ENCODE data around the gene SLC38A7. TPM values are rescaled to one million over a fixed set of nuclear protein-coding genes. Genes with fewer than 3 reads are reported as not detected.
A peak's percentile ranks its signal among the peaks of the same experiment; 100 is the strongest.
"Not testable (repeated sequence)": the region's sequence is repeated elsewhere in the genome, so short reads cannot be mapped to it uniquely, and the experiment has no call there.

SLC38A7 gene
- total RNA-seq, 2 donors from 2014 or later, result 6.3 to 7.3 TPM

- no peak for ATAC-seq
- H3K27me3 ChIP-seq, result no peaks in the 10 kb centered on the region
- H3K4me1 ChIP-seq, result no peaks in the 10 kb centered on the region
- no peak for TF ChIP-seq CTCF (IDR thresholded peaks at IDR 0.05)
- TF ChIP-seq POLR2A (IDR thresholded peaks at IDR 0.05), result no peak
- WGBS, 2 donors, result 64 to 67% methylated on average over 3 to 4 of the region's 4 CpGs
- H3K36me3 ChIP-seq (replicated peaks in 1 of 2; ENCODE audit: insufficient read depth in 1 of 2, low read depth in 2 of 2), result no peaks in the 10 kb centered on the region
- intact Hi-C loops (cut with DNase I), result no loop called here
- H3K27ac ChIP-seq, result no peak overlapping the region
- no peak overlapping the region for H3K4me3 ChIP-seq
- no peak for DNase-seq
- H3K9me3 ChIP-seq, result no peaks in the 10 kb centered on the region
Measured at GRCh38 chr16:58639230-58639629, 45.3 kb downstream of the SLC38A7 start.

GRCh38 chr16:58638148-58639036 lies 46.2 kb downstream of the SLC38A7 start:
- intact Hi-C loops (cut with DNase I), result no loop called here
- H3K27ac ChIP-seq, result no peak overlapping the region
- no peaks in the 10 kb centered on the region for H3K9me3 ChIP-seq

GRCh38 chr16:58637021-58637420 lies 47.5 kb downstream of the SLC38A7 start:
- intact Hi-C loops (cut with DNase I); ATAC-seq; DNase-seq; H3K36me3 ChIP-seq (replicated peaks in 1 of 2; ENCODE audit: insufficient read depth in 1 of 2, low read depth in 2 of 2); H3K4me1 ChIP-seq; H3K27me3 ChIP-seq; H3K27ac ChIP-seq; H3K9me3 ChIP-seq; H3K4me3 ChIP-seq: not testable (repeated sequence)
- WGBS, 2 donors, result 94 to 98% methylated on average over 6 of the region's 6 CpGs

More at GRCh38 chr16:58638148-58639036, 46.2 kb downstream of the SLC38A7 start:
- TF ChIP-seq CTCF (IDR thresholded peaks at IDR 0.05) (peak in 4 of 7 experiments; percentile 8 to 26 (median 24)), POLR2A (IDR thresholded peaks at IDR 0.05) (no peak)
- DNase-seq (peak; percentile 30 to 40 (median 38)), ATAC-seq (peak; percentile 66)
- Histone ChIP-seq H3K27me3 (no peaks in the 10 kb centered on the region), H3K4me3 (no peak overlapping the region), H3K36me3 (replicated peaks in 1 of 2; ENCODE audit: insufficient read depth in 1 of 2, low read depth in 2 of 2) (no peaks in the 10 kb centered on the region), H3K4me1 (no peaks in the 10 kb centered on the region)
- WGBS, 2 donors, result 56 to 58% methylated on average over 8 of the region's 8 CpGs

GRCh38 chr16:58636466-58636865 lies 48.1 kb downstream of the SLC38A7 start:
- Histone ChIP-seq H3K27ac (no peak overlapping the region), H3K9me3 (no peaks in the 10 kb centered on the region), H3K4me3 (no peak overlapping the region), H3K4me1 (no peaks in the 10 kb centered on the region), H3K27me3 (no peaks in the 10 kb centered on the region), H3K36me3 (replicated peaks in 1 of 2; ENCODE audit: insufficient read depth in 1 of 2, low read depth in 2 of 2) (no peaks in the 10 kb centered on the region)
- no peak for ATAC-seq
- 80 to 88% methylated on average over 4 of the region's 4 CpGs for WGBS, 2 donors
- DNase-seq, result no peak
- intact Hi-C loops (cut with DNase I), result no loop called here
- TF ChIP-seq POLR2A (IDR thresholded peaks at IDR 0.05) (no peak), CTCF (IDR thresholded peaks at IDR 0.05) (no peak)

- TF ChIP-seq CTCF (IDR thresholded peaks at IDR 0.05) (no peak), POLR2A (IDR thresholded peaks at IDR 0.05) (no peak)
- H3K27me3 ChIP-seq, result no peaks in the 10 kb centered on the region
- no peak overlapping the region for H3K4me3 ChIP-seq
- H3K4me1 ChIP-seq, result peaks cover 4% of the 10 kb centered on the region
- 71 to 83% methylated on average over 4 of the region's 4 CpGs for WGBS, 2 donors
- H3K36me3 ChIP-seq (replicated peaks in 1 of 2; ENCODE audit: insufficient read depth in 1 of 2, low read depth in 2 of 2), result no peaks in the 10 kb centered on the region
- ATAC-seq (no peak), DNase-seq (no peak)
- intact Hi-C loops (cut with DNase I), result no loop called here
- H3K9me3 ChIP-seq, result no peaks in the 10 kb centered on the region
- H3K27ac ChIP-seq, result no peak overlapping the region
Measured at GRCh38 chr16:58635502-58635901, 49.1 kb downstream of the SLC38A7 start.

Measured in body of pancreas (tissue), 4 donors.